Testis (tissue), 3 donors: ENCODE data around the gene AASS. TPM values are rescaled to one million over a fixed set of nuclear protein-coding genes. Genes with fewer than 3 reads are reported as not detected.

Source experiments
- DNase-seq: peaks from one replicate; pipeline ENCODE4 v3.0.0-alpha.2; 2019
- H3K27ac ChIP-seq, 2 donors: fragments of 200-600 bp; sonication (generic); one replicate each; pipeline ENCODE4 v1.5.1; 2019
- H3K27me3 ChIP-seq: fragments of 200-600 bp; sonication (generic); one replicate; pipeline ENCODE4 v1.5.1; 2019
- H3K36me3 ChIP-seq: fragments of 200-600 bp; sonication (generic); one replicate; pipeline ENCODE4 v1.5.1; 2017; ENCODE audit warnings: low read depth; ENCODE audit errors: missing control alignments
- H3K4me1 ChIP-seq: fragments of 200-600 bp; sonication (generic); one replicate; pipeline ENCODE4 v1.5.1; 2019
- H3K4me3 ChIP-seq, 2 donors: fragments of 200-600 bp; sonication (generic); one replicate each; pipeline ENCODE4 v1.5.1; 2017 to 2019
- H3K9me3 ChIP-seq: fragments of 200-600 bp; sonication (generic); one replicate; pipeline ENCODE4 v1.5.1; 2017
- POLR2A ChIP-seq: fragments of 450-650 bp; IDR thresholded peaks from one replicate; pipeline ENCODE4 v1.6.1; 2017; ENCODE audit warnings: antibody characterized with exemption, mild to moderate bottlenecking, moderate library complexity
- WGBS, 2 donors: methylation state at CpG; one replicate each; pipeline ENCODE4 v1.1.5; 2018; 5-methylcytosine and 5-hydroxymethylcytosine counted together
- intact Hi-C: fragments of 100-400 bp; cut with DNase I; formaldehyde crosslinking; loops from one replicate; pipeline ENCODE4 v1.15.1; 2023; ENCODE audit warnings: low total_unique reads
- polyA plus RNA-seq: library from polyadenylated mRNA; stranded (reverse); fragments of 350-450 nt; fragmentation: Illumina TruSeq; extraction: RNeasy Lipid Tissue Mini Kit (QIAGEN cat#74804); gene quantifications from one replicate; pipeline ENCODE4 v1.2.3, GENCODE V29; 2014; ENCODE audit warnings: low read depth, low replicate concordance; ENCODE audit not compliant: insufficient read depth
- total RNA-seq, 2 donors: library from RNA; depleted of rRNA; stranded (reverse); fragments of >200 nt; gene quantifications; one replicate each; pipeline ENCODE4 v1.2.3, GENCODE V29; 2016
- TF ChIP-seq, protein P1 (sequence below), 3 experiments: fragments of 450-650 bp in 2 of 3; fragments of 200-600 bp in 1 of 3; sonication (generic) in 1 of 3; IDR thresholded peaks; one replicate each; pipeline ENCODE4 v1.5.1; 2016 to 2019; ENCODE audit warnings: antibody characterized with exemption in 3 of 3, mild to moderate bottlenecking in 2 of 3, moderate library complexity in 1 of 3

AASS gene
- total and polyA plus RNA-seq, 3 donors from 2014 or later: 7.5 to 29.8 (median 29.3) TPM

DNA sequence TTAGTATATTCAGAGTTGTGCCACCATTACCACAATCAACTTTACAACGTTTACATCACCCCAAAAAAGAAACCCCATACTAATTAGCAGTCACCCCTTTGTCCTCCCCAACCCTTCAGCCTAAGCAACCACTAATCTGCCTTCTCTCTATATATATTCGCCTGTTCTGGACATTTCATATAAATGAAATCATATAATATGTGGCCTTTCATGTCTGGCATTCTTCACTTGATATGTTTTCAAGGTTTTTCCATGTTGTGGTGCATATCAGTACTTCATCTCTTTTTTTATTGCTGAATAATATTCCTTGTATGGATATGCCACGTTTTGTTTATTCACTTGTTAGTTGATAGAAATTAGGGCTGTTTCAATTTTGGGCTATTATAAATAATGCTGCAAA is 70.4 kb downstream of the AASS start:
- TF ChIP-seq POLR2A: no peak
- TF ChIP-seq, protein P1, sequence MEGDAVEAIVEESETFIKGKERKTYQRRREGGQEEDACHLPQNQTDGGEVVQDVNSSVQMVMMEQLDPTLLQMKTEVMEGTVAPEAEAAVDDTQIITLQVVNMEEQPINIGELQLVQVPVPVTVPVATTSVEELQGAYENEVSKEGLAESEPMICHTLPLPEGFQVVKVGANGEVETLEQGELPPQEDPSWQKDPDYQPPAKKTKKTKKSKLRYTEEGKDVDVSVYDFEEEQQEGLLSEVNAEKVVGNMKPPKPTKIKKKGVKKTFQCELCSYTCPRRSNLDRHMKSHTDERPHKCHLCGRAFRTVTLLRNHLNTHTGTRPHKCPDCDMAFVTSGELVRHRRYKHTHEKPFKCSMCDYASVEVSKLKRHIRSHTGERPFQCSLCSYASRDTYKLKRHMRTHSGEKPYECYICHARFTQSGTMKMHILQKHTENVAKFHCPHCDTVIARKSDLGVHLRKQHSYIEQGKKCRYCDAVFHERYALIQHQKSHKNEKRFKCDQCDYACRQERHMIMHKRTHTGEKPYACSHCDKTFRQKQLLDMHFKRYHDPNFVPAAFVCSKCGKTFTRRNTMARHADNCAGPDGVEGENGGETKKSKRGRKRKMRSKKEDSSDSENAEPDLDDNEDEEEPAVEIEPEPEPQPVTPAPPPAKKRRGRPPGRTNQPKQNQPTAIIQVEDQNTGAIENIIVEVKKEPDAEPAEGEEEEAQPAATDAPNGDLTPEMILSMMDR (IDR thresholded peaks at IDR 0.05): no peak
- intact Hi-C loops: no loop called here
- H3K27ac ChIP-seq: no peak overlapping the region
- no peaks in the 10 kb centered on the region for H3K9me3 ChIP-seq
- DNase-seq: no peak
- WGBS, 2 donors: 77 to 80% methylated on average over 3 of the region's 3 CpGs
- H3K27me3 ChIP-seq: no peaks in the 10 kb centered on the region
- H3K4me3 ChIP-seq: no peak overlapping the region
- H3K4me1 ChIP-seq: no peaks in the 10 kb centered on the region
- no peaks in the 10 kb centered on the region for H3K36me3 ChIP-seq

DNA sequence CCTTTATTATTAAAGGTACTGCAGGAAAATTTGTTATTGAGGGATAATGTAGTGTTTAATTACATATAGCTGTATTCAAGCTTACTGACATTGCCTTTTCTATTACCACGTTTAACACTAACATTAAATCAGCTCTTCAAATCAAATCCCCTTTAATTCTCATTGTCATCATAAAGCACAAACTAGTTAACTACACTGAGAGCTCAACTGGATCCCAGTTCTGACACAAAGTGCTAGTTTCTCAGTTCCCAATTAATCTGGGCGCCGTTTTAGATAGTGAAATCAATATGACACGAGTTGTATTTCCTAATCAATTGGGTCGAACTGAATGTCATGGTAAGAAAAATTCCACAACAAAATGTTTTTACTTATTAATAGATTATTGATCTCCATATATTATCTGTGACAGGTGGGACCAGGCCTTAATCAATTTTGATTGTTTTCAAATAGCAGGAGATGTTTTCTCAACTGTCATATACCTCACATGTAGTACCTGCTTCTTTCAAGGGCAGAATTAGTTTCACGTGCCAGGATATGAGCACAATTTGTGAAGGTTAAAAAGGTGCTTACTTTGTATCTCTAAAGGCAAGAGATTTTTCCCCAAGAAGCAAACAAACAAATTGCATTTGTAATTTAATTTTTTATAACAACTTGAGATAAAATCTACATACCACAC is 71.0 kb downstream of the AASS start:
- 82 to 85% methylated on average over 6 of the region's 6 CpGs for WGBS, 2 donors
- no peaks in the 10 kb centered on the region for H3K9me3 ChIP-seq
- H3K4me3 ChIP-seq: no peak overlapping the region
- intact Hi-C loops: no loop called here
- H3K36me3 ChIP-seq: no peaks in the 10 kb centered on the region
- H3K27me3 ChIP-seq: no peaks in the 10 kb centered on the region
- DNase-seq: no peak
- TF ChIP-seq POLR2A: no peak
- TF ChIP-seq, protein P1 (IDR thresholded peaks at IDR 0.05): no peak
- no peaks in the 10 kb centered on the region for H3K4me1 ChIP-seq
- no peak overlapping the region for H3K27ac ChIP-seq

DNA sequence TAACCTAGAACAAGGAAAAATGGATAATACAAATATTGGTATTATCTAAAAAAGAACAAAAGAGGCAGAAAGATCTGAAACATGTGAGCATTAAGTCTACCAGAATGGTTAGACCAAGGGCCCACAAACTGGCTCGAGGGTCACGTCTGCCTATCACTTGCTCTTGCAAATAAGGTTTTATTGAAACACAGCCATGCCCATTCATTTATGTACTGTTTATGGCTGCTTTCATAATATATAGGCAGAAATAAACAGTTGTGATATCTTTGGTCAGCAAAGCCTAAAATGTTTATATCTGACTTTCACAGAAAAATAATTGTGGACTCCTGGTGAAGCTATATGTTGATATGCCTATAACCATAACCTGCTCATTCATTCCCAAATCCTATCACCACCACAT is 71.8 kb downstream of the AASS start:
- no peak overlapping the region for H3K27ac ChIP-seq
- H3K36me3 ChIP-seq: no peaks in the 10 kb centered on the region
- 90 to 95% methylated on average over 2 of the region's 2 CpGs for WGBS, 2 donors
- no peaks in the 10 kb centered on the region for H3K9me3 ChIP-seq
- no peaks in the 10 kb centered on the region for H3K4me1 ChIP-seq
- H3K27me3 ChIP-seq: no peaks in the 10 kb centered on the region
- no peak overlapping the region for H3K4me3 ChIP-seq
- DNase-seq: no peak
- TF ChIP-seq POLR2A: no peak
- TF ChIP-seq, protein P1 (IDR thresholded peaks at IDR 0.05): no peak
- intact Hi-C loops: no loop called here

DNA sequence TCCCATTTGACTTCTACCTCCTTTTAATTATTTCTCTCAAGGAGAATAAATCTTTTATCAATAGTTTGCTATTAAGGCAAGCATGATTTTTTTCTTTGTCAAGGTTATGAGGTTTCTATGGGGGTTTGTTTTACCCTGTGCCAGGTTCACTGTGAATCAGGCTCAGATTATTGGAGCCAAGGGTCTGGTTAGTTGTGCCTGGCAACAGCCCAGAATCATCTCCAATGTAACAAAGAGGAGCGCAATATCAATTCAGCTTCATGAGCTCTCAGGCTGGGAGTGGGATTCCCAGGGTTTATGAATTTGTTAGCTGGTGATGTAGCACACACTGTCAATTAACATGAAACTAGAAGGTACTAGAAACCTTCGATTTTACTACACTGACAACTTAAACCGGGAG is 73.2 kb downstream of the AASS start:
- DNase-seq: no peak
- Histone ChIP-seq H3K27ac (no peak overlapping the region), H3K4me1 (no peaks in the 10 kb centered on the region), H3K27me3 (no peaks in the 10 kb centered on the region), H3K36me3 (no peaks in the 10 kb centered on the region), H3K4me3 (no peak overlapping the region), H3K9me3 (no peaks in the 10 kb centered on the region)
- 68 to 70% methylated on average over 3 of the region's 3 CpGs for WGBS, 2 donors
- intact Hi-C loops: no loop called here
- no peak for TF ChIP-seq POLR2A
- TF ChIP-seq, protein P1 (IDR thresholded peaks at IDR 0.05): no peak

DNA sequence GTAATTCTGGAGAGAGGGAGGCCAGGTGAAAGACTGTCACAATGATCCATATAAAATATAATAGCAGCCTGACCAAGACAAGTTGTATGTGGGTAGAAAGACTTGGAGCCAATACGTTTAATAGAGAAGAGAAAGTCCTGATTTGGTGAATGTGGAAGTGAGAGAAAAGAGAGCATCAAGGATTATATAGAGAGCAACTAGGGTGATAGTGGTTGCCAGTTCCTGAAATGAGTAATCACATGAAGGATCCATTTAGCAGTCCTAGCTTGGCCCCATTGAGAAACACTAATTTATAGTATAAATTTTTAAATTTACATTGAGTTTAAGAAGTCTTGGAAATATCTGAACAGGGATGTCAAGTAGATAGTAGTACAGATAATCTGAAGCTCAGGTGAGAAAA is 74.0 kb downstream of the AASS start:
- intact Hi-C loops: no loop called here
- no peak for DNase-seq
- Histone ChIP-seq H3K4me3 (no peak overlapping the region), H3K27ac (no peak overlapping the region), H3K4me1 (no peaks in the 10 kb centered on the region), H3K9me3 (no peaks in the 10 kb centered on the region), H3K36me3 (no peaks in the 10 kb centered on the region), H3K27me3 (no peaks in the 10 kb centered on the region)
- WGBS, 2 donors: 85 to 89% methylated on average over 1 of the region's 1 CpG
- TF ChIP-seq, protein P1 (IDR thresholded peaks at IDR 0.05): no peak
- no peak for TF ChIP-seq POLR2A
